ENCODE data around the gene FN1.
"Not testable (repeated sequence)": the region's sequence is repeated elsewhere in the genome, so short reads cannot be mapped to it uniquely, and the experiment has no call there.

The FN1 gene

DNA sequence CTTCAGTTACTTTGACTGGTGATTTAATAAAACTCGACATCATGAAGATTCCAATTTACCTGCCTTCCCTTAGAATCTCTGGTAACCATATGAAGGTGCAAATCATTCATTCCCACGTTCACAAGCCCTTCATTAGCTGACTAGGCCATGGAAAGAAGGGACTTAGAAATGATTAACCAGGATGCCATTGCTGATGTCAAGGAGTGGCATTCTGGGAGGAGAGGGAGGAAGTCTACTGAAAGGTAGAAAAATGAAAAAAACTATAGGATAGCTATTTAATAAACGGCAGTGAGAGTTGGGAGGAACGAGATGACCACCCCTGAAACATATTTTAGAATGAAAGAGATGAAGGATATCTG is 122.6 kb downstream of the FN1 start:
- H3K4me1 ChIP-seq (ENCODE audit: insufficient read depth, low read length) = peaks cover 7% of the 10 kb centered on the region; the same call in 1 of the 2 replicates
- WGBS = 93% methylated on average over 4 of the region's 4 CpGs
- H3K36me3 ChIP-seq (ENCODE audit: insufficient read depth, low read length) = peaks cover 53% of the 10 kb centered on the region
- H3K27ac ChIP-seq (ENCODE audit: low read depth, low read length) = no peak overlapping the region
- no peaks in the 10 kb centered on the region for H3K27me3 ChIP-seq (ENCODE audit: insufficient read depth, low read length)
- H3K4me3 ChIP-seq (ENCODE audit: low read length) = peak overlapping the region; percentile 65
- H3K9me3 ChIP-seq (ENCODE audit: insufficient read depth, low read depth, low read length) = no peaks in the 10 kb centered on the region
- no peak overlapping the region; the same call in 1 of the 2 replicates for H3K9ac ChIP-seq (ENCODE audit: low read depth, low read length)

- Histone ChIP-seq H3K9ac (ENCODE audit: low read depth, low read length) (peak within 1 kb of the TSS; percentile 89), H3K36me3 (ENCODE audit: insufficient read depth, low read length) (peaks cover 39% of the 10 kb centered on the region), H3K4me3 (ENCODE audit: low read length) (peak within 1 kb of the TSS; percentile 65), H3K9me3 (ENCODE audit: insufficient read depth, low read depth, low read length) (no peaks in the 10 kb centered on the region), H3K27me3 (ENCODE audit: insufficient read depth, low read length) (no peaks in the 10 kb centered on the region), H3K4me1 (ENCODE audit: insufficient read depth, low read length) (peaks cover 7% of the 10 kb centered on the region; the same call in 1 of the 2 replicates), H3K27ac (ENCODE audit: low read depth, low read length) (peak within 1 kb of the TSS; percentile 75)
- 2% methylated on average over 64 of the region's 64 CpGs for WGBS
These were observed 124.1 kb downstream of the FN1 start, which contains the start of gene ATIC for GRCh38 chr2:215311625-215312396. Gene ATIC, plus strand, starts transcription at chr2:215312059. Its CDS starts 84 bp downstream, at chr2:215312143.

- H3K9ac ChIP-seq (ENCODE audit: low read depth, low read length) = peak overlapping the region; percentile 89; the same call in 1 of the 2 replicates
- H3K9me3 ChIP-seq (ENCODE audit: insufficient read depth, low read depth, low read length); H3K4me1 ChIP-seq (ENCODE audit: insufficient read depth, low read length); H3K27ac ChIP-seq (ENCODE audit: low read depth, low read length); H3K27me3 ChIP-seq (ENCODE audit: insufficient read depth, low read length): not testable (repeated sequence)
- peak overlapping the region; percentile 65 for H3K4me3 ChIP-seq (ENCODE audit: low read length)
- WGBS = 86% methylated on average over 10 of the region's 13 CpGs
- peaks cover 33% of the 10 kb centered on the region for H3K36me3 ChIP-seq (ENCODE audit: insufficient read depth, low read length)
These were observed 124.6 kb downstream of the FN1 start for GRCh38 chr2:215311259-215311624.
